ENCODE data around the gene RAB3C.
"Not testable (repeated sequence)": the region's sequence is repeated elsewhere in the genome, so short reads cannot be mapped to it uniquely, and the experiment has no call there.

Gene RAB3C, protein sequence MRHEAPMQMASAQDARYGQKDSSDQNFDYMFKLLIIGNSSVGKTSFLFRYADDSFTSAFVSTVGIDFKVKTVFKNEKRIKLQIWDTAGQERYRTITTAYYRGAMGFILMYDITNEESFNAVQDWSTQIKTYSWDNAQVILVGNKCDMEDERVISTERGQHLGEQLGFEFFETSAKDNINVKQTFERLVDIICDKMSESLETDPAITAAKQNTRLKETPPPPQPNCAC

DNA sequence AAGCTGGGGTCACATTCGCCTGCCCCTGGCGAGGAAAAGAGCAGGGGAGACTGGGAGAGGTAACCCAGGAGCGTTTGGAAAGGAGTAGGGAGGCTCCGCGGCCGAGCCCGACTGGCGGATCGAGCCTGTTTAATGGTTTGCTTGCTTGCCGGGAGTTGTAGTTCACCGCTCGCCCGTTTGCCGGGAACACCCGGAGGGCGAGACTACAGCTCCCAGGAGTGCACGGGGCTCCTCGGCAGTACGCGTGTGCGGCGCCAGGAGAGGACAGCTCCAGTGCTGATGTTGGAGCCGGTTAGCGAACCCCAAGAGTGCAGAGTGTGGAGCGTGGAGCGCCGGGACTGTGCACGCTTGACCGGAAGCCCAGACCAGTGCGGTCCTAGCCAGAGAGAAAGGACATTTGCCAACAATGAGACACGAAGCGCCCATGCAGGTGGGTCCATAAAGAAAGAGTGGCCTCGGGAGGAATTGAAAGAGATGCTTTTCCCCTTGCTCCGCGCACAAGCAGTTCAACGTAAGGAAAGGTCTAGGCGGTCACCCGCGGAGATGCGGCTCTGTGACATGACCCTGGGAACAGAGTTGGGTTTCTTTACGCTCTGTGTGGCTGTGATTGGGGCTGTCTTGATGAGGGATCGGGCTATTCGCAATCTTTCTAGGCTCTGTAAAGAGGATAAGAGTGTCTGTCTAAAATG, at the start of gene RAB3C:
Gene RAB3C (plus strand): TSS at position 273 of the 689 bp plus-strand sequence. CDS start 134 bp downstream, at position 407.
- DNase-seq (ENCODE audit: low read depth in 1 of 2, low spot score in 1 of 2), result peak in 1 of 2 donors; percentile 11

DNA sequence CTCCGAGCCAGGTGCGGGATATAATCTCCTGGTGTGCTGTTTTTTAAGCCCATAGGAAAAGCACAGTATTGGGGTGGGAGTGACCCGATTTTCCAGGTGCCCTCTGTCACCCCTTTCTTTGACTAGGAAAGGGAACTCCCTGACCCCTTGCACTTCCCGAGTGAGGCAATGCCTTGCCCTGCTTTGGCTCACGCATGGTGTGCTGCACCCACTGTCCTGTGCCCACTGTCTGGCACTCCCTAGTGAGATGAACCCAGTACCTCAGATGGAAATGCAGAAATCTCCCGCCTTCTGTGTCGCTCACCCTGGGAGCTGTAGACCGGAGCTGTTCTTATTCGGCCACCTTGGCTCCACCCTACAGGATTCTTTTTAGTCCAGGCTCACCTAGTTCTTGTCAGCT, 40.9 kb upstream of the RAB3C start:
- not testable (repeated sequence) for DNase-seq (ENCODE audit: low read depth in 1 of 2, low spot score in 1 of 2)

DNA sequence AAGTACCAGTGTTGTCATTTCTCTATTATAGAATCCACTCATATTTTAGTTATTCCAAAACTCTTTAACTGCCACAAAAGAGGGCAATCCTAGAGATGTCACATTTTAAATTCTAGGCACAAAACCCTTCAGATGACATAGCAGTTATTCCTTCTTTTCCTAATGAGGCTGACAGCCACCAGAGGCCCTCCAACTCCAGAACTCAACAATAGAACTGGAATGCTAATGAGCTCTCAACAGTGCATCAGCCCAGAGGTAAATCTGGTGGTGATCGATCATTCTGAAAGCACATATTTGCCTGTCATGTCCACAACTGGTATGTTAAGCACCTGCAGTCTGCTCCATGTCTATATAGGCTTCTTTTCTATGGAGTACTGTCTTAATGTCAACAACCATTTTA, 40.2 kb upstream of the RAB3C start:
- no peak for DNase-seq (ENCODE audit: low read depth in 1 of 2, low spot score in 1 of 2)

DNA sequence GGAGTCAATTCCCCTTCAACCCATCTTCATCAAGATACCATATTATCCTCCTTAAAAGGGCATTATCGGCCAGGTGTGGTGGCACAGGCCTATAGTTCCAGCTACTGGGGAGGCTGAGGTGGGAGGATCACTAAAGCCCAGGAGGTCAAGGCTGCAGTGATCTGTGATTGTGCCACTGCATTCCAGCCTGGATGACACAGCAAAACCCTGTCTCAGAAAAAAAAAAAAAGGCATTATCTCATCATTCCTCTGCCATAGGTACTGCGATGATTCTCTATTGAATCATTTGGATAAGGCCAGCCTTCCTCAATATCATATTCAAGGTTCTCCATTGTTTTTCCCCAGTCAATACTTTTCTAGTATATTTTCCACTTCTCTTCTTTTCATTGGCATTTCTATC, 39.2 kb upstream of the RAB3C start:
- DNase-seq (ENCODE audit: low read depth in 1 of 2, low spot score in 1 of 2), result no peak

DNA sequence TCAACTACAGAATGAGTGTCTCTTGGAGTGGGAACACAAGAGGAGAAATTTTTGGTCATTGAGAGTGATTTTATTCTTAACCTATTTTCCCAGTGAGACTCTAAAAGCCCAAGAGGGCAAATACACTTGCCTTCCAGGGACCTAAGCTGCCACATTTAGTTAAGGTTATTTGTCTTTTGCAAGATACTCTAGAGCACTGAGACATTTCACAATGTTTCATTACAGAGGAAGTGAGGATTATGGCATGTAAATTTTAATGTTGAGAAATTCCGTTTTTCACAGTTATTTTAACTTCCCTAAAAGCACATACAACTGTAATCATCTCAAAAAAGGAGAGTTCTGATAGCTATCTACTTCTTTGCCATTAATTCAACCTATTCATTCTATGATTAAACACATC, 38.7 kb upstream of the RAB3C start:
- DNase-seq (ENCODE audit: low read depth in 1 of 2, low spot score in 1 of 2), result no peak

DNA sequence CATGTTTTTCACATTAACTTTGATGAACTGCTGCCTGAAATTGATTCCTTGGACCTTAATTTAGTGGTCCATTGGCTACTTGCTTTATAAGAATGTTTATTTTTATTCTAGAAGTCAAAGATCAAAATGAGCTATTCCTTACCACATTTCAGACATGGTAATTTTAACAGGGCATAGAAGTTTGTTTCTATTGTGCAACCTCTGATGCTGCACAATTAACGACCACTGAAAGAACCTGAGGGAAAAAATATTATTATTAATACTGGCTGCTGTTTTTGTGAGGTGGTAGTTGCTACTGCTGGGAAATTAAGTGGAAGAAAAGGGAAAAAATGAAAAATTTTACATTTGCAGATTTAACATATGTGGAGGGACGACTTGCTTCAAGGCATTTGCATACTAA, 37.9 kb upstream of the RAB3C start:
- no peak for DNase-seq (ENCODE audit: low read depth in 1 of 2, low spot score in 1 of 2)

DNA sequence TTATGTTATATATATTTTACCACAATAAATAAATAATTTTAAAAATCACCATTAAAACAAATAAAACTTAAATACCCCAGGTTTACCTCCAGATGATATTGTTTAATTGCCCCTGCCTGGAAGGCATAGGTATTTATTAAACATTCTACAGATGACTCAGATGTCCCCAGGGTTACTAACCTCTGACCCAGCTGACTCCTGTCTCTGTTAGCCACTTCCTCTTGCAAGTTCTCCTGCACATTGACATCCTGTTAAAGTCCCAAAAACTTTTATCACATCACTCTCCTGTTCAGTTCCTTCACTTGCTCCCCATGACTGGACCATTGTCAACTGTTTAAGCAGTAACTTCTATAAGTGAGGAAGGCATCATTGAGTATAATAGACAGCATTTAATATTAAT, 37.0 kb upstream of the RAB3C start:
- DNase-seq (ENCODE audit: low read depth in 1 of 2, low spot score in 1 of 2), result no peak

DNA sequence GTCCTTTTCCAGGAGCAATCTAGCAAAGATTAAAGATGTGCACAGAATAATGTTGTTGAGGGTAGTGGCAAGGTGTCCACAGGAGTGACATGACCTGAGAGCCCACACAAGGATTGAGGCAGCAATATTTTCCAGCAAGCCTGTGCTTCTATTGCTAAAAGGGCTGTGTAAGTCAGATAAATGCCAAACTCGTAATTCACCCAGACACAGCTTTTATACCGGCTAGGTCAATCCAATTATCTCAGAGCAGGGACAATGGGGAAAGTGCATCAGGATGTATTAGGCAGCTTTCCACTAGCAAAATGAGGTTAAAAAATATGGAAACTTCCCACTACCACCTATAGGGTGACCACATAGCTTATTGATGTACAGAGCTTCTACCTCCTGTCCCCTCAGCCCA, 34.8 kb upstream of the RAB3C start:
- no peak for DNase-seq (ENCODE audit: low read depth in 1 of 2, low spot score in 1 of 2)

DNA sequence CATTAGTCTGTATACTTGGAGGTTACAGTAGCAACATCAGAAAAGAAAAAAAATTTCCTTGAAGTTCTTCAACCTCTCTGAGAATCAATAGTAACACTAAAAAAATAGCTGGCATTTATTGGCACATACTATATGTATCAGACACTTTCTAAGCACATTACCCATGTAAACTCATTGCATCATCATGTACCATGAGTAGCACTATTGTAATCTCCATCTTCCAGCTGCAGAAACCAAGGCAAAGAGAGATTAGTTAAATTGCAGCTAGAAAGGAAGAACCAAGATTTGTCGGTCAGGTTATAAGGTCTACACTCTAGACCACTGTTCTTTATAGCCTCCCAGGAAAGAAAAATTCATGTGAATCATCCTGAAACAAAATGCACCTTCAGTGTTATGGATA, 31.4 kb upstream of the RAB3C start:
- no peak for DNase-seq (ENCODE audit: low read depth in 1 of 2, low spot score in 1 of 2)

DNA sequence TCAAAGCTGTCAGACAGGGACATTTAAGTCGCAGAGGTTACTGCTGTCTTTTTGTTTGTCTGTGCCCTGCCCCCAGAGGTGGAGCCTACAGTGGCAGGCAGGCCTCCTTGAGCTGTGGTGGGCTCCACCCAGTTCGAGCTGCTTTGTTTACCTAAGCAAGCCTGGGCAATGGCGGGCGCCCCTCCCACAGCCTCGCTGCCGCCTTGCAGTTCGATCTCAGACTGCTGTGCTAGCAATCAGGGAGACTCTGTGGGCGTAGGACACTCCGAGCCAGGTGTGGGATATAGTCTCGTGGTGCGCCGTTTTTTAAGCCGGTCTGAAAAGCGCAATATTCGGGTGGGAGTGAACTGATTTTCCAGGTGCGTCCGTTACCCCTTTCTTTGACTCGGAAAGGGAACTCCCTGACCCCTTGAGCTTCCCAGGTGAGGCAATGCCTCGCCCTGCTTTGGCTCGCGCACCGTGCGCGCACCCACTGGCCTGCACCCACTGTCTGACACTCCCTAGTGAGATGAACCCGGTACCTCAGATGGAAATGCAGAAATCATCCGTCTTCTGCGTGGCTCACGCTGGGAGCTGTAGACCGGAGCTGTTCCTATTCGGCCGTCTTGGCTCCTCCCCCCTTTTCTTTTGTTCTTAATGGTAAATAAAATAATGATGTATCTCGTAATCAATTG, 25.1 kb upstream of the RAB3C start:
- DNase-seq (ENCODE audit: low read depth in 1 of 2, low spot score in 1 of 2), result not testable (repeated sequence)

DNA sequence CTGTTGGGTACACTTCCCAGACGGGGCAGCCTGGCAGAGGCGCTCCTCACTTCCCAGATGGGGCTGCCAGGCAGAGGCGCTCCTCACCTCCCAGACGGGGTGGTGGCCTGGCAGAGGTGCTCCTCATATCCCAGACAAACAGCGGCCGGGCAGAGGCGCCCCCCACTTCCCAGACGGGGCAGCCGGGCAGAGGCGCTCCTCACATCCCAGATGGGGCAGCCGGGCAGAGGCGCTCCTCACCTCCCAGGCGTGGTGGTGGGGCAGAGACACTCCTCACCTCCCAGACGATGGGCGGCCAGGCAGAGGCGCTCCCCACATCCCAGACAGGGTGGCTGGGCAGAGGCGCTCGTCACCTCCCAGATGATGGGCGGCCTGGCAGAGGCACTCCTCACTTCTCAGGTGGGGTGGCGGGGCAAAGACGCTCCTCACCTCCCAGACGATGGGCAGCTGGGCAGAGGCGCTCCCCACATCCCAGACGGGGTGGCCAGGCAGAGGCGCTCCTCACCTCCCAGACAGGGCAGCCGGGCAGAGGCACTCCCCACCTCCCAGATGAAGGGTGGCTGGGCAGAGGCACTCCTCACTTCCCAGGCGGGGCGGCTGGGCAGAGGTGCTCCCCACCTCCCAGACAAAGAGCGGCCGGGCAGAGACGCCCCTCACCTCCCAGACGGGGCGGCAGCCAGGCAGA, 19.7 kb upstream of the RAB3C start:
- not testable (repeated sequence) for DNase-seq (ENCODE audit: low read depth in 1 of 2, low spot score in 1 of 2)

DNA sequence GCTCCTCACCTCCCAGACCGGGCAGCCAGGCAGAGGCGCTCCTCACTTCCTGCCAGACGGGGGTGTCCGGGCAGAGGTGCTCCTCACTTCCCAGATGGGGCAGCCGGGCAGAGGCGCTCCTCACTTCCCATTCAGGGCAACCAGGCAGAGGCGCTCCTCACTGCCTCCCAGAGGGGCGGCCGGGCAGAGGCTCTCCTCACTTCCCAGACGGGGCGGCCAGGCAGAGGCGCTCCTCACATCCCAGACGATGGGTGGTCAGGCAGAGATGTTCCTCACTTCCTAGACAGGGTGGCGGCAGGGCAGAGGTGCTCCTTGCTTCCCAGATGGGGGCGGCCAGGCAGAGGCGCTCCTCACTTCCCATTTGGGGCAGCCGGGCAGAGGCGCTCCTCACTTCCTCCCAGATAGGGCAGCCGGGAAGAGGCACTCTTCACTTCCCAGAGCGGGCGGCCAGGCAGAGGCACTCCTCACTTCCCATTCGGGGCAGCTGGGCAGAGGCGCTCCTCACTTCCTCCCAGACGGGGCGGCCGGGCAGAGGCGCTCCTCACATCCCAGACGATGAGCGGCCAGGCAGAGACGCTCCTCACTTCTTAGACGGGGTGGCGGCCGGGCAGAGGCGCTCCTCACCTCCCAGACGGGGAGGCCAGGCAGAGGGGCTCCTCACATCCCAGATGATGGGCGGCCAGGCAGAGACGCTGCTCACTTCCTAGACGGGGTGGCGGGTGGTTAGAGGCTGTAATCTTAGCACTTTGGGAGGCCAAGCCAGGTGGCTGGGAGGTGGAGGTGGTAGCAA, 18.6 kb upstream of the RAB3C start:
- not testable (repeated sequence) for DNase-seq (ENCODE audit: low read depth in 1 of 2, low spot score in 1 of 2)

DNA sequence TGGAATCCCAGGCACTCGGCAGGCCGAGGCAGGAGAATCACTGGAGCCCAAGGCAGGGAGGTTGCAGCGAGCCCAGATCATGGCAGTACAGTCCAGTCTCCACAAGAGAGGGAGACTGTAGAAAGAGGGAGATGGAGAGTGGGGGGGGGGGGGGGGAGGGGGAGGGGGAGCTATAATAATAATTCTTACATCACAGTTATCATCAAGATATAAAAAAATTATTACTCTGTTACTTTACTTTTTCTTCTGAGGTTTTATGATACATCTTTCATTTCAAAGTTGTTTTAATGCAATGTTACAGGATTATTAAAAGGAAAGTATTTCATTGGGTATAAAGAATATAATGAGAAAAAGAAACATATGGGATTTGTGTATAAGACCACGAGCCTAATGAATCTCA, 17.8 kb upstream of the RAB3C start:
- no peak for DNase-seq (ENCODE audit: low read depth in 1 of 2, low spot score in 1 of 2)

DNA sequence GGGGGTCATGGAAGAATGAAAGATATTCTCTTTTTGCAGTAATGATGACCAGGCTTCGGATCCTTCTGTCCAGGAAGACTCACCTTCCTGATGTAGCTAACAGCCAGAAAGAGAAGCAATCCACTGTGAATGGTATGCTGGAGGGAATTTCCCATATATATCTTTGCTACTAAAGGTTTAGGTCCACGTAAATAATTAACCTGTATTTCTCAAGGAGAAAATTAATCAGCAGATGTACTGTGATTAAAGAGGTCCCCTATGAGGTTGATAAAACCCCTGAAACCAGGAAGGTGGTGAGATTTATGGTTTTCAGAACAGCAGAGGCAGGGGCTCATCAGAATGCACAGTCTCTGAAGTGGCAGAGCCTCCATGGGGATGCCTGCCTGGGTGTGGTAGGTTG, 11.4 kb upstream of the RAB3C start:
- DNase-seq (ENCODE audit: low read depth in 1 of 2, low spot score in 1 of 2), result no peak

DNA sequence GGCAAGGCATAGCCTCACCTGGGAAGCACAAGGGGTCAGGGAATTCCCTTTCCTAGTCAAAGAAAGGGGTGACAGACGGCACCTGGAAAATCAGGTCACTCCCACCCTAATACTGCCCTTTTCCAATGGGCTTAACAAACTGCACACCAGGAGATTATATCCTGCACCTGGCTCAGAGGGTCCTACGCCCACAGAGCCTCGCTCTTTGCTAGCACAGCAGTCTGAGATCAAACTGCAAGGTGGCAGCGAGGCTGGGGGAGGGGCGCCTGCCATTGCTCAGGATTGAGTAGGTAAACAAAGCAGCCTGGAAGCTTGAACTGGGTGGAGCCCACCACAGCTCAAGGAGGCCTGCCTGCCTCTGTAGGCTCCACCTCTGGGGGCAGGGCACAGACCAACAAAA, 9.9 kb upstream of the RAB3C start:
- not testable (repeated sequence) for DNase-seq (ENCODE audit: low read depth in 1 of 2, low spot score in 1 of 2)

DNA sequence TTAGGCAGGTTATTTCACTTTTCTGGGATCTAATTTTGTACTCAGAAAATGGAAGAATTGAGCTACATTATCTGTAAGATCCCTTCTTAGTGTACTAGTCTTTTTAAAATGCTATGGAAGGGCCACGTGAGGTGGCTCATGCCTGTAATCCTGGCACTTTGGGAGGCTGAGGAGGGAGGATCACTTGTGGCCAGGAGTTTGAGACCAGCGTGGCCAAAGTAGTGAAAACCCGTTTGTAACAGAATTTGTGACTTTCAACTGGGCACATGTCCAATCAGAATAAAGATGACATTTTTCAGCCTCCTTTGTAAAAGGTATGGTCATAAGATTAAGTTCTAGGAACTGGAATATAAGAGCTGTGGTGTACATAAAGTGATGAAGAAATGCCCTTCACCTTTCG, 3.1 kb upstream of the RAB3C start:
- DNase-seq (ENCODE audit: low read depth in 1 of 2, low spot score in 1 of 2), result no peak

DNA sequence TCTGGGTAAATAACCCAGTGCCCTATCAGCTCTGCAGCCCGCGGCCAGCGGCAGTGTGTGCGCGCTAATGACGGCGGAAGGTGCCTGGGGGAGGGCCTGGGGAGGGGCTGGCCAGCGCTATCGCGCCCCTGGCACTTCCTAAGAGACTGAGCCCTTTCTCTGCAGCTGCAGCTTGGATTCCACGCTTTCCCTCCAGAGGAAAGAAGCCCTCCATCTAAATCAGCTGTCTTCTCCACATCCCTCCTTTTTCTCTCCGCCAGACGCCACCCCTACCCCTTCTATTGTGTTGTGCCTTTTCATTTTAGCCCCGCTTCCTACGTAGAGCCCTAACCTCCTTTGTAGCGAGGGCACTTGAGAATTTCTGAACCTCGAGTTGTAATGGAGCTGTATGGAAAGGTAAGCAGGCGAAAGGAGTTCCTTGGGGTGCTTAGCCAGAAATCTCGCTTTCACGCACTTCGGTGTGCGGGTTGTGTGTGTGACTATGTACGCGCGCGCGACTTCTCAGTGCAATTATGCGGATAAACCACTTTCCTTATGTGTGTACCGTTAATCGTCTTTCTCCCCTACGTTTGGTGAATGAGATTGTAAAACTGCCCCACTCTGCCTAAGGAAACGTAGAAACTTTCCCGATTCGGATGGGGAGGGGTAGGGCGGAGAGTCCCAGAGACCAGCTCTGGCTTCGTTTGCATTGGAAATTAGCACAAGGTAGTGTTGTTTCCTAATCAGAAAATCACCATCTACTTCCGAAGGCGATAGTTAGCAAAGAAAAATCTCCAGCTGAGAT, 664 bp upstream of the RAB3C start:
- DNase-seq (ENCODE audit: low read depth in 1 of 2, low spot score in 1 of 2), result no peak

DNA sequence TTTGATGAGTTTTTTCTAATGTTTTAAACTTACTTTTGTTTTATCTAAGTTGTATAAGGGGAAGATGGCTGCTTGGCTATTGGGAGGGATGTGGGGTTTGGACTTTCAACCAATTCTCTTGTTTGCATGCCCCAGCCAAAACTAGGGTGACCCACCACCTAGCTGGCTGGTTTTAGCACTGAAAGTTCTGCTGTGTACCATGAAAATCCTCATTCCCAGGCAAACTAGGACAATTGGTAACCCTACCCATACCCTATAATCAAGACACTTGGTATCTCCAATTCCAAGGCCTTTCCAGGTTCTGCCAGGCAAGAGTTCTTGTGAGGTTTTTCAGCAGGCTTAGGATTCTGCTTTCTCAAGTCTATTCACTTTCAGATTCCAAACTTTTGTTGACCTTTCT, 13.1 kb downstream of the RAB3C start:
- no peak for DNase-seq (ENCODE audit: low read depth in 1 of 2, low spot score in 1 of 2)

DNA sequence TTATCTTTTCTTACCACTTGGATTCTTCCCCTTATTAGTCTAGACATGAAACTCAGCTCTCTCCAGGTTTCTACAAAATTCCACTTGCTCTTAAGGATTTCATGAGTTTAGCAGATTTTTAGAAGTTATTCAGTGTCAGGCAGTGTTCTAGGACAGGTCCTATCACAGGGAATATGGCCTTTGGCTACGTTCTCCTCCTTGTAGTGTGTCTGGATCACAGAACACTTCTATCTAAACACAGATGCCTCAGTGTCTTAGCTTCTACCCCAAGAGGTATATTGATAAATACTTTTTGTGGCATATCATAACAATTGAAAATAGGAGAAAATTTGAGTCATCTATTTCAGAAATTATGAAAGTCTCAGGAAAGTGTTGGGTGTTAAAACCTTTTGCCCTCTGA, 15.6 kb downstream of the RAB3C start:
- no peak for DNase-seq (ENCODE audit: low read depth in 1 of 2, low spot score in 1 of 2)

DNA sequence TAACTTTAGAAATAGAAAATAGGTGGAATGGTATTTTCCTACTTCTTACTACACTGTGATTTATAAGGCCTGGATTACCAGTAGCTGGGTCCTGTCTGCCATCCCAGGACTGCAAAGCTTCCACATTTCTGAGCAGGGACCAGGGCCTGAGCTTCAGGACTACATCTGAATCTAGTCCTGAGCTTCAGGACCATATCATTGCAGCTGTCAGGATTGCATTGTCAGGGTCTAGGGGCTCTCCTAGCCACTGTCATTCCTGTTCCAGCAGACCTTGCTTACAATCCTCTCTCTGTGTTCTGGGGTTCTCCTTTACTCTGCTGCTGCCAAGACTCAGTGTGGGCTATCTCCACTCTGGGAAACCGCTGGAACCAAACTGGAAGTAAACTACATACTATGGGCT, 16.3 kb downstream of the RAB3C start:
- no peak for DNase-seq (ENCODE audit: low read depth in 1 of 2, low spot score in 1 of 2)

Measured in stimulated activated CD4-positive, alpha-beta T cell treated with anti-CD3 and anti-CD28 coated beads, Interleukin-15, amount 100 ng/mL, for 1 hour (primary cell).